C4-2B (cell line): ENCODE results near the gene WNT5B.
A peak's percentile ranks its signal among the peaks of the same experiment; 100 is the strongest.

ENCODE experiments used
- H3K27ac ChIP-seq: fragments of 450-650 bp; 2 replicates; pipeline ENCODE4 v1.5.1; 2017
- ZFX ChIP-seq: fragments of 450-650 bp; IDR thresholded peaks from 2 replicates; pipeline ENCODE4 v1.6.1; 2017
- TF ChIP-seq, protein P1 (sequence below): fragments of 450-650 bp; conservative IDR thresholded peaks from 2 replicates; pipeline ENCODE4 v1.5.1; 2017; ENCODE audit warnings: mild to moderate bottlenecking

Gene WNT5B

DNA sequence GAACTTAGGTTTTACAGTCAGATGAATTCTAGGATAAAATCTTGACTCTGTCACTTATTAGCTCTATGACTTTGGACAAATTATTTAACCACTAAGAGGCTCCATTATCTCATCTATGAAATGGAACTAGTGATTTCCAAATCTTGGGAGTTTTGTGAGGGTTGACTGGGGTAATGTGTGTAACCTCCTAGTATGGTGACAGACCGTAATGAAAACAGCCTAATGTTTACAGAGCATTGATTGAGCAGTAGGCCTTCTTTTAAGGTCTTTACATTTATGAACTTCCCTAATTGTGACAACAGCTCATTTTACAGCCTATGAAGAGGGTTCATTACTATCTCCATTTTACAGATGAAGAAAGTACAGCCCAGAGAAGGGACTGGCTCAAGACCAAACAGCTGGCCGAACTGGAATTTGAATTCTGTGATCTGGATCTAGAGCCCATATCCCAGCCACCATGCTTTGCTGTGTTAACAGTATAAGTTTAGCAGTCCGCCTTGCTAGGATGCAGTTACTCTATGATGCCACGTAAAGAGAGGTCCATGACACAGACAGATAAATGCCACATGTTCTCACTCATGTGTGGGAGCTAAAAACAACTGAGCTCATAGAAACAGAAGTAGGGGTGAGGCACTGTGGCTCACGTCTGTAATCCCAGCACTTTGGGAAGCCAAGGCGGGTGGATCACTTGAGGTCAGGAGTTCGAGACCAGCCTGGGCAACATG is 25.6 kb upstream of the WNT5B start:
- TF ChIP-seq, protein P1, sequence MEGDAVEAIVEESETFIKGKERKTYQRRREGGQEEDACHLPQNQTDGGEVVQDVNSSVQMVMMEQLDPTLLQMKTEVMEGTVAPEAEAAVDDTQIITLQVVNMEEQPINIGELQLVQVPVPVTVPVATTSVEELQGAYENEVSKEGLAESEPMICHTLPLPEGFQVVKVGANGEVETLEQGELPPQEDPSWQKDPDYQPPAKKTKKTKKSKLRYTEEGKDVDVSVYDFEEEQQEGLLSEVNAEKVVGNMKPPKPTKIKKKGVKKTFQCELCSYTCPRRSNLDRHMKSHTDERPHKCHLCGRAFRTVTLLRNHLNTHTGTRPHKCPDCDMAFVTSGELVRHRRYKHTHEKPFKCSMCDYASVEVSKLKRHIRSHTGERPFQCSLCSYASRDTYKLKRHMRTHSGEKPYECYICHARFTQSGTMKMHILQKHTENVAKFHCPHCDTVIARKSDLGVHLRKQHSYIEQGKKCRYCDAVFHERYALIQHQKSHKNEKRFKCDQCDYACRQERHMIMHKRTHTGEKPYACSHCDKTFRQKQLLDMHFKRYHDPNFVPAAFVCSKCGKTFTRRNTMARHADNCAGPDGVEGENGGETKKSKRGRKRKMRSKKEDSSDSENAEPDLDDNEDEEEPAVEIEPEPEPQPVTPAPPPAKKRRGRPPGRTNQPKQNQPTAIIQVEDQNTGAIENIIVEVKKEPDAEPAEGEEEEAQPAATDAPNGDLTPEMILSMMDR: no peak
- TF ChIP-seq ZFX: no peak
- no peak overlapping the region for H3K27ac ChIP-seq

DNA sequence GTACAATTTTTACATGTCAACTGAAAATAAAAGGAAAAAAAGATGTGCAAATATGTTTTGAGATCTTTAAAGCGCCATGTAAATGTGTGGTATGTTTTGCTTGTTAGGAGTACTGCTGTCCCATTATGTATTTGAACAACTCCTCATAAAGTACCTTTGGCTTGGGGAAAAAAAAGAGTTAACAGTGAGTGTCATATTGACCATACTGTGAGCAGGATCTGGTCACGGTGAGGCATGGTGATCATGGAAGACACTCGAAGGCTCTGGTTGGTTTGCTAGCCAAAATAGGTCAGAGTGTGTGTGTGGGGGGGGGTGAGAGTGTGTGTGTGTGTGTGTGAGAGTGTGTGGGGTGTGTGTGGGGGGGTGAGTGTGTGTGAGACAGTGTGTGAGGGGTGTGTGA is 24.6 kb upstream of the WNT5B start:
- H3K27ac ChIP-seq: no peak overlapping the region
- TF ChIP-seq ZFX: no peak
- TF ChIP-seq, protein P1: no peak

DNA sequence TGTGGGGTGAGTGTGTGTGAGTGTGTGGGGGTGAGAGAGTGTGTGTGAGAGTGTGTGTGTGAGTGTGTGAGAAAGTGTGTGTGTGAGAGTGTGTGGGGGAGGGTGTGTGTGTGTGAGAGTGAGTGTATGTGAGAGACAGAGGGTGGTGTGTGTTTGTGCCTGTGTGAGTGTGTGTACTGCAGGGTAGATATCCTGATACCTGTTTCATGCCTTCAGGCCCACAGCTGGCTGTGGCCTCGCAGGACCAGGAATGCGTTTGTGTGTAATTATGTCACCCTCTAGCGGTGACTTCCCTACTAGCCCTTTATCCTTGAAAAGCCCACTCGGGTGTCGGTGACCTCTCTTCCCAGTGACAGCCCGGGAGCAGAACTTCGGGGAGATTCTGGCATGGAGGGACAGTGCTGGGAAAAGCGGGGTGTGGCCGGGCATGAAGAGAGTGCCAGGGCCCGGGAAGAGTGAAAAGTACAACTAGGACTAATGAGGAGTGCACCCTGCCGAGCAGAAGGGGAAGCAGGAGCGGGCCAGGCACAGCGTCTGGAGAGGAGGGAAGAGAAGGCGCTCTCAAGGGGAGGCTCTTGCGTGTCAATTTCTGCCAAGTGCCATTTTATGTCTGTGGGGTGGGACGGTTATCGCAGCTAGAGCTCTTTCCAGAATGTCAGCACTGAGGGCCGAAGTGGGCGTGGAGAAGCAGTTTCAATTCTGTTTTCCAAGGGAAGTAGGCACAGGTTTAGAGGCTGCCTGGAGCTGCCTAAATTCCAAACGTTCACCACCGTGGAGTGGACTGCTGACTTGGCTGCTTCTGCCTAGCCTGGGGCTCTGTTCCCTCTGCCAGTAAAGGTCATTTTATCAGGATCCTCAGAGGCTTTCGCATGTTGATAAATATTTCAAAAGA is 23.7 kb upstream of the WNT5B start:
- no peak for TF ChIP-seq ZFX
- TF ChIP-seq, protein P1: peak; percentile 90
- peak overlapping the region; percentile 57 for H3K27ac ChIP-seq

DNA sequence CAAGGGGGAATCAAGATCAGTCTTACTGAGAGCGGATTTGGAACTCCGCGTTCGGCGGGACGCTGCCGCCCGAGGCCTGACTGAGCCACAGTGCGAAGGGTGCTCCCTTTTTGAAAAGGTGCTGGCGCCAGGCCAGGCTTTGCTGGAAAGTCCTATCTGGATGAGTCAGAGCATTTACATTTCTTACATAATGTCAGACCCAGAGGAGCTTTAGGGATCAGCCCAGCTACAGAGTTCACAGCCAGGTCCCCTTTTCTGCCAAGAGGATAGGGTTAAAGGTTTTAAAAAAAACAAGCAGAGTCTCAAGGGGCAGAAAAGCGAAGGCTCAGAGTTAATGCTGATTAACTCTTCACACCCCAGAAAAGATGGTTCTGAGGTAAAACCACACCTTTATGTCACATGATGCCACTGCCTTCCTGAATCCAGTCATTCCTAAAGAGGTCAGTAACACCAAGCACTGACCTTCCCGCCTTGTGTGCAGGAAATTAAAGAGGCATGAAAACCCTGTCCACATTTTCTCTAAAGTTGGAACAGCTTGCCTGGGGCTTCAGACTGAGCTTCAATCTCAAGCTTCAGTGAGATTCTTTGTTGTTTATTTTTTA is 22.9 kb upstream of the WNT5B start:
- no peak for TF ChIP-seq ZFX
- TF ChIP-seq, protein P1: no peak
- H3K27ac ChIP-seq: peak overlapping the region; percentile 57

DNA sequence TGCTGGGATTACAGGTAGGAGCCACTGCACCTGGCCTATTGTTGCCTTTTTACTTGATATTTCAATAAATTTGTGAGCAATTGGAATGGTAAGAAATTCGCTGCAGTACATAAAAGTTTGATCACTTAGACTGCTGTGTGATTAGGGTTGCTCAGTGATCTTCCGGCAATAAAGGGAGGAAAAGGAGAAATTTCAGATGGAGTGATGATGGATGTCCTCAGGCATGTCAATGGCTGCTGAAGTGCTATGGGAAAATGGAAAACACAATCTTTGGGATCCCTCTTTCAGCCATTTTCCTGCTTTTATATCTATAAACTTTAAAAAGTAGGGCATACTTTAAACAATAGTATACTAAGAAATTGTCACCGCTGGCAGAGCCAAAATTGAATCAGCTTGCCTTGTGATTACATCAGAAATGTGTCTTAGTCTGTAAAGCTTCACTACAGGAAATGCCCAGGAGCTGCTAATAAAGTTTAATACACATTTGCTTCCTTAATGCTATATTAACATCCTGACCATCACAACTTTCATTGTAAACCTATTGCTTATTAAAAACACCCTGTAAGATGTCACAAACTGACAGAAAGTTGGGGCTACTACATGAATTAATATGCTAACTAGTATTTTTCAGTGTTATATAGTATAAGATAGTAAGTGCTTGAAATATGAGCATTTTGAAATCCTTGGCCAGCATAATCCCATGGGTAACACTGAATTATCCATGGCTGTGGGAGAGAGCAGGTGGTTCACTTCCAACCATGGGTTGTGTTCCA is 20.9 kb upstream of the WNT5B start:
- TF ChIP-seq, protein P1: no peak
- no peak for TF ChIP-seq ZFX
- no peak overlapping the region for H3K27ac ChIP-seq

DNA sequence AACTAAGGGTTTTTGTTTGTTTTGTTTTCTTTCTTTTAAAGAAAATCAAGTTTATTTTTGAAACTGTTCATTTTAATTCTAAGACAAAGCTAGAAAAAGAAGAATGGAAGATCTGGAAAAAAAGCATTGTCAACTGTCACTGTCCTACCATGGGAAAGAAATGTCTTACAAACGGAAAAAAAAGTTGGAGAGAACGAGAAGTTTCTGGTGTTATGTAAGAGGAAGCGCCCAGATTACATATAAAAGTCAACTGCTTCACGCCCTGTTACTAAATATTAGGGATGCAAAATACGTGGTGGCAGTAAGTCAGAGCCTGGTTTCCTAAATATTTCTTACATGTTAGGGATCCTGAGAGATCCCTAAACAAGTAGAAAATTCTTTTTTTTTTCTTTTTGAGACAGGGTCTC is 20.3 kb upstream of the WNT5B start:
- no peak overlapping the region for H3K27ac ChIP-seq
- TF ChIP-seq, protein P1: no peak
- no peak for TF ChIP-seq ZFX
